ENCODE results near the gene TNRC6A.

Gene TNRC6A

GRCh38 chr16:24821129-24821528, 91.7 kb downstream of the TNRC6A start:
- ChIA-PET CTCF (interaction anchor here (1.0 to 1.4 kb wide), 3 partner anchors 11 to 307 kb away, joined by 3 to 6 read pairs (median 4); no protein-coding TSS in a partner anchor), POLR2A (no interaction called here)
- no peak for TF ChIP-seq CTCF (IDR thresholded peaks at IDR 0.05; ENCODE audit: control extremely low read depth, extremely low read depth, low read depth, missing control alignments)
- no peak for DNase-seq (ENCODE audit: extremely low spot score)

GRCh38 chr16:24822542-24822941, 93.1 kb downstream of the TNRC6A start:
- POLR2A ChIA-PET = no interaction called here
- no peak for TF ChIP-seq CTCF (IDR thresholded peaks at IDR 0.05; ENCODE audit: control extremely low read depth, extremely low read depth, low read depth, missing control alignments)
- no peak for DNase-seq (ENCODE audit: extremely low spot score)
- CTCF ChIA-PET = no interaction called here

GRCh38 chr16:24822974-24823373, 93.5 kb downstream of the TNRC6A start:
- CTCF ChIA-PET = no interaction called here

GRCh38 chr16:24825696-24826095, 96.2 kb downstream of the TNRC6A start:
- ChIA-PET CTCF (interaction anchor here (0.8 to 1.6 kb wide), 3 partner anchors 9 to 13 kb away, joined by 3 to 6 read pairs (median 5); no protein-coding TSS in a partner anchor), POLR2A (interaction anchor here (0.5 kb wide), 1 partner anchor 15 kb away, joined by 7 read pairs; no protein-coding TSS in a partner anchor)
- no peak for DNase-seq (ENCODE audit: extremely low spot score)
- TF ChIP-seq CTCF (IDR thresholded peaks at IDR 0.05; ENCODE audit: control extremely low read depth, extremely low read depth, low read depth, missing control alignments) = no peak

More at GRCh38 chr16:24822974-24823373, 93.5 kb downstream of the TNRC6A start:
- no peak for DNase-seq (ENCODE audit: extremely low spot score)
- no peak for TF ChIP-seq CTCF (IDR thresholded peaks at IDR 0.05; ENCODE audit: control extremely low read depth, extremely low read depth, low read depth, missing control alignments)
- POLR2A ChIA-PET = no interaction called here

GRCh38 chr16:24826096-24826690, 96.7 kb downstream of the TNRC6A start:
- ChIA-PET CTCF (interaction anchor here (0.8 to 1.6 kb wide), 4 partner anchors 8 to 399 kb away, joined by 3 to 6 read pairs (median 4); no protein-coding TSS in a partner anchor), POLR2A (no interaction called here)
- DNase-seq (ENCODE audit: extremely low spot score) = no peak
- TF ChIP-seq CTCF (IDR thresholded peaks at IDR 0.05; ENCODE audit: control extremely low read depth, extremely low read depth, low read depth, missing control alignments) = no peak

- ChIA-PET POLR2A (no interaction called here), CTCF (interaction anchor here (1.0 to 1.6 kb wide), 5 partner anchors 7 to 399 kb away, joined by 3 to 6 read pairs (median 3); no protein-coding TSS in a partner anchor)
- no peak for DNase-seq (ENCODE audit: extremely low spot score)
- TF ChIP-seq CTCF (IDR thresholded peaks at IDR 0.05; ENCODE audit: control extremely low read depth, extremely low read depth, low read depth, missing control alignments) = no peak
Measured at GRCh38 chr16:24826817-24827566, 97.5 kb downstream of the TNRC6A start.
